ENCODE data around the gene HIGD1C.
"Not testable (repeated sequence)": the region's sequence is repeated elsewhere in the genome, so short reads cannot be mapped to it uniquely, and the experiment has no call there.

Gene HIGD1C

DNA sequence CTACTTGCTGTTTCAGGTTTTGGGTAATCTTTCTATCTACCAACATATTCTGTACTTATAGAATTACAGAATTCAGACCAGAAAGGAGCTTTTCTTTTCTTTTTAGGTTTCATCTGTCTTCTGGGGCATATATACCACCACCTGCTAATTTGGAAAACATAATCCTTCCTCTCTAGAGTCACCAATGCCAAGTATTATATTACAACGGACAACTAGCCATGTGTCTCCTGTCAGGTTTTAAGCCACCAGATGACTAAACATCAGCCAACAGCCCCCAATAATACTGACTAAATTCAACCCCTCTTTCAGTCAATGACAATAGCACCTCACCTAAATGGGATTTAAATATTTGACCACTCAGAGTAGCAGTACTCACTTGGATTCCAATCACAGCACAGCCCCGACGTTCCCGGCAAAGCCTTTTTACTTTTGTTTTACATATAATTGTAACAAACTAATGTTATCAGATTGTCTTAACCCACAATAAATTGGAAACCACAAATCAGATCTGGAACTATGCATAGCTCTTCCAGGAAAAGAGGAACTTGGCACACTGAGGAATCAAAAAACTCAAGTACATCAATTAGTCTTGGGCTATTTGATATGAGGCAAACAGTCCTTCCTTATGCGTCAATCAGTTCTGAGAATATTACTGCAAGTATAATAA is 60.4 kb downstream of the HIGD1C start:
- H3K27me3 ChIP-seq (ENCODE audit: insufficient read depth, poor library complexity, severe bottlenecking): no peaks in the 10 kb centered on the region

GRCh38 chr12:51013441-51013840 is 61.1 kb downstream of the HIGD1C start:
- TF ChIP-seq SPI1 (IDR thresholded peaks at IDR 0.05; ENCODE audit: borderline replicate concordance, low read depth) (no peak), CTCF (IDR thresholded peaks at IDR 0.05; ENCODE audit: insufficient read depth, low read length) (no peak), GABPA (IDR thresholded peaks at IDR 0.05; ENCODE audit: low read depth) (no peak), POLR2AphosphoS5 (IDR thresholded peaks at IDR 0.05; ENCODE audit: low read depth) (no peak)
- TF ChIP-seq, protein P1, sequence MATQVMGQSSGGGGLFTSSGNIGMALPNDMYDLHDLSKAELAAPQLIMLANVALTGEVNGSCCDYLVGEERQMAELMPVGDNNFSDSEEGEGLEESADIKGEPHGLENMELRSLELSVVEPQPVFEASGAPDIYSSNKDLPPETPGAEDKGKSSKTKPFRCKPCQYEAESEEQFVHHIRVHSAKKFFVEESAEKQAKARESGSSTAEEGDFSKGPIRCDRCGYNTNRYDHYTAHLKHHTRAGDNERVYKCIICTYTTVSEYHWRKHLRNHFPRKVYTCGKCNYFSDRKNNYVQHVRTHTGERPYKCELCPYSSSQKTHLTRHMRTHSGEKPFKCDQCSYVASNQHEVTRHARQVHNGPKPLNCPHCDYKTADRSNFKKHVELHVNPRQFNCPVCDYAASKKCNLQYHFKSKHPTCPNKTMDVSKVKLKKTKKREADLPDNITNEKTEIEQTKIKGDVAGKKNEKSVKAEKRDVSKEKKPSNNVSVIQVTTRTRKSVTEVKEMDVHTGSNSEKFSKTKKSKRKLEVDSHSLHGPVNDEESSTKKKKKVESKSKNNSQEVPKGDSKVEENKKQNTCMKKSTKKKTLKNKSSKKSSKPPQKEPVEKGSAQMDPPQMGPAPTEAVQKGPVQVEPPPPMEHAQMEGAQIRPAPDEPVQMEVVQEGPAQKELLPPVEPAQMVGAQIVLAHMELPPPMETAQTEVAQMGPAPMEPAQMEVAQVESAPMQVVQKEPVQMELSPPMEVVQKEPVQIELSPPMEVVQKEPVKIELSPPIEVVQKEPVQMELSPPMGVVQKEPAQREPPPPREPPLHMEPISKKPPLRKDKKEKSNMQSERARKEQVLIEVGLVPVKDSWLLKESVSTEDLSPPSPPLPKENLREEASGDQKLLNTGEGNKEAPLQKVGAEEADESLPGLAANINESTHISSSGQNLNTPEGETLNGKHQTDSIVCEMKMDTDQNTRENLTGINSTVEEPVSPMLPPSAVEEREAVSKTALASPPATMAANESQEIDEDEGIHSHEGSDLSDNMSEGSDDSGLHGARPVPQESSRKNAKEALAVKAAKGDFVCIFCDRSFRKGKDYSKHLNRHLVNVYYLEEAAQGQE (IDR thresholded peaks at IDR 0.05; ENCODE audit: insufficient replicate concordance, low read depth): no peak
- H3K27ac ChIP-seq (replicated peaks): no peak overlapping the region
- H3K27me3 ChIP-seq (ENCODE audit: insufficient read depth, poor library complexity, severe bottlenecking): no peaks in the 10 kb centered on the region
- DNase-seq (ENCODE audit: low read depth in 1 of 2, low spot score in 1 of 2): no peak
- no peak overlapping the region for H3K4me3 ChIP-seq (replicated peaks; ENCODE audit: insufficient read depth, low read length)

More for the DNA sequence above, 60.4 kb downstream of the HIGD1C start:
- no peak for DNase-seq (ENCODE audit: low read depth in 1 of 2, low spot score in 1 of 2)
- H3K27ac ChIP-seq (replicated peaks): no peak overlapping the region
- H3K4me3 ChIP-seq (replicated peaks; ENCODE audit: insufficient read depth, low read length): no peak overlapping the region
- TF ChIP-seq SPI1 (IDR thresholded peaks at IDR 0.05; ENCODE audit: borderline replicate concordance, low read depth): no peak; the same call in 1 of the 2 replicates
- TF ChIP-seq CTCF (IDR thresholded peaks at IDR 0.05; ENCODE audit: insufficient read depth, low read length): no peak
- no peak for TF ChIP-seq GABPA (IDR thresholded peaks at IDR 0.05; ENCODE audit: low read depth)
- TF ChIP-seq POLR2AphosphoS5 (IDR thresholded peaks at IDR 0.05; ENCODE audit: low read depth): no peak
- TF ChIP-seq, protein P1 (IDR thresholded peaks at IDR 0.05; ENCODE audit: insufficient replicate concordance, low read depth): no peak

DNA sequence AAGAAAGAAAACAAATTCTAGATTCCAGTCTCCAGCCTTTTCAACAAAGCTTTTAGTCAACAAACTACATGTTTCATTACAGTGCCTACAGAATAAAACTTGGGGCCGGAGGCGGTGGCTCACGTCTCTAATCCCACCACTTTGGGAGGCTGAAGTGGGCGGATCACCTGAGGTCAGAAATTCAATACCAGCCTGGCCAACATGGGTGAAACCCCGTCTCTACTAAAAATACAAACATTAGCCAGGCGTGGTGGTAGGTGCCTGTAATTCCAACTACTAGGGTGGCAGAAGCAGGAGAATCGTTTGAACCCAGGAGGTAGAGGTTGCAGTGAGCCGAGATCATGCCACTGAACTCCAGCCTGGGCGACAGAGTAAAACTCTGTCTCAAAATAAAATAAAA is 62.1 kb downstream of the HIGD1C start:
- not testable (repeated sequence) for DNase-seq (ENCODE audit: low read depth in 1 of 2, low spot score in 1 of 2); H3K27ac ChIP-seq (replicated peaks); H3K27me3 ChIP-seq (ENCODE audit: insufficient read depth, poor library complexity, severe bottlenecking); H3K4me3 ChIP-seq (replicated peaks; ENCODE audit: insufficient read depth, low read length)

- DNase-seq (ENCODE audit: low read depth in 1 of 2, low spot score in 1 of 2): no peak
- TF ChIP-seq, protein P1 (IDR thresholded peaks at IDR 0.05; ENCODE audit: insufficient replicate concordance, low read depth): no peak
- TF ChIP-seq CTCF (IDR thresholded peaks at IDR 0.05; ENCODE audit: insufficient read depth, low read length) (no peak), SPI1 (IDR thresholded peaks at IDR 0.05; ENCODE audit: borderline replicate concordance, low read depth) (no peak), GABPA (IDR thresholded peaks at IDR 0.05; ENCODE audit: low read depth) (no peak), POLR2AphosphoS5 (IDR thresholded peaks at IDR 0.05; ENCODE audit: low read depth) (no peak)
- Histone ChIP-seq H3K27me3 (ENCODE audit: insufficient read depth, poor library complexity, severe bottlenecking) (no peaks in the 10 kb centered on the region), H3K27ac (replicated peaks) (no peak overlapping the region), H3K4me3 (replicated peaks; ENCODE audit: insufficient read depth, low read length) (no peak overlapping the region)
Measured at GRCh38 chr12:51017452-51017851, 65.1 kb downstream of the HIGD1C start.
